ENCODE measurements around the gene NLRP5. TPM values are rescaled to one million over a fixed set of nuclear protein-coding genes. Genes with fewer than 3 reads are reported as not detected.
A peak's percentile ranks its signal among the peaks of the same experiment; 100 is the strongest.

Gene NLRP5
- total and polyA plus RNA-seq, 2 experiments from 2014 or later, result not detected

GRCh38 chr19:56091751-56092546, 105.4 kb downstream of the NLRP5 start:
- H3K36me3 ChIP-seq (ENCODE audit: low read depth), result no peaks in the 10 kb centered on the region

GRCh38 chr19:56092685-56093631, 106.4 kb downstream of the NLRP5 start:
- H3K9ac ChIP-seq, result no peak overlapping the region
- peaks cover 9% of the 10 kb centered on the region; the same call in 1 of the 2 replicates for H4K20me1 ChIP-seq (ENCODE audit: insufficient read depth)
- H3K4me1 ChIP-seq (ENCODE audit: insufficient read depth), result peaks cover 12% of the 10 kb centered on the region
- no peaks in the 10 kb centered on the region for H3K9me3 ChIP-seq (ENCODE audit: low read depth)
- no peak overlapping the region for H3K4me3 ChIP-seq
- TF ChIP-seq EZH2phosphoT487 (IDR thresholded peaks at IDR 0.05; ENCODE audit: insufficient read depth, low read depth) (no peak), EZH2 (IDR thresholded peaks at IDR 0.05; ENCODE audit: insufficient read depth, poor library complexity, severe bottlenecking) (no peak)
- H2AFZ ChIP-seq, result no peak overlapping the region
- H3K36me3 ChIP-seq (ENCODE audit: low read depth), result no peaks in the 10 kb centered on the region
- H3K27ac ChIP-seq, result no peak overlapping the region
- no peaks in the 10 kb centered on the region for H3K9me2 ChIP-seq (ENCODE audit: insufficient read depth)
- DNase-seq, result no peak
- peaks cover 8% of the 10 kb centered on the region; the same call in 1 of the 2 replicates for H3F3A ChIP-seq (ENCODE audit: insufficient read depth)
- no peaks in the 10 kb centered on the region for H3K27me3 ChIP-seq (replicated peaks; ENCODE audit: insufficient read depth)
- WGBS, 2 experiments (ENCODE audit: low coverage in 1 of 2, low lambda C conversion rate in 2 of 2, missing lambda C conversion rate in 2 of 2), result 98 to 99% methylated on average over 30 to 32 of the region's 32 CpGs
- H3K79me2 ChIP-seq (ENCODE audit: insufficient read depth), result peaks cover 81% of the 10 kb centered on the region
- in situ Hi-C loops (cut with MboI), result no loop called here
- no peak overlapping the region for H3K4me2 ChIP-seq (ENCODE audit: unreplicated experiment)

More at GRCh38 chr19:56091751-56092546, 105.4 kb downstream of the NLRP5 start:
- peaks cover 12% of the 10 kb centered on the region for H3K4me1 ChIP-seq (ENCODE audit: insufficient read depth)
- H3K27me3 ChIP-seq (replicated peaks; ENCODE audit: insufficient read depth), result no peaks in the 10 kb centered on the region
- WGBS, 2 experiments (ENCODE audit: low coverage in 1 of 2, low lambda C conversion rate in 2 of 2, missing lambda C conversion rate in 2 of 2), result 91% methylated on average over 38 of the region's 38 CpGs
- TF ChIP-seq EZH2phosphoT487 (IDR thresholded peaks at IDR 0.05; ENCODE audit: insufficient read depth, low read depth), result no peak
- no peak for TF ChIP-seq EZH2 (IDR thresholded peaks at IDR 0.05; ENCODE audit: insufficient read depth, poor library complexity, severe bottlenecking)
- H3F3A ChIP-seq (ENCODE audit: insufficient read depth), result peaks cover 8% of the 10 kb centered on the region; the same call in 1 of the 2 replicates
- no peak overlapping the region for H3K4me2 ChIP-seq (ENCODE audit: unreplicated experiment)
- no peak overlapping the region for H2AFZ ChIP-seq
- H3K79me2 ChIP-seq (ENCODE audit: insufficient read depth), result peaks cover 71% of the 10 kb centered on the region
- H3K27ac ChIP-seq, result peak overlapping the region; percentile 30
- H3K9me3 ChIP-seq (ENCODE audit: low read depth), result no peaks in the 10 kb centered on the region
- no peak overlapping the region for H3K4me3 ChIP-seq
- H3K9me2 ChIP-seq (ENCODE audit: insufficient read depth), result no peaks in the 10 kb centered on the region
- peaks cover 9% of the 10 kb centered on the region; the same call in 1 of the 2 replicates for H4K20me1 ChIP-seq (ENCODE audit: insufficient read depth)
- in situ Hi-C loops (cut with MboI), result no loop called here
- DNase-seq, result no peak
- no peak overlapping the region for H3K9ac ChIP-seq

GRCh38 chr19:56094449-56094848, 107.9 kb downstream of the NLRP5 start:
- Histone ChIP-seq H3K4me1 (ENCODE audit: insufficient read depth) (peaks cover 12% of the 10 kb centered on the region), H3K4me3 (no peak overlapping the region), H3F3A (ENCODE audit: insufficient read depth) (peaks cover 8% of the 10 kb centered on the region; the same call in 1 of the 2 replicates), H2AFZ (no peak overlapping the region), H3K36me3 (ENCODE audit: low read depth) (no peaks in the 10 kb centered on the region), H3K27ac (no peak overlapping the region), H3K4me2 (ENCODE audit: unreplicated experiment) (no peak overlapping the region), H3K79me2 (ENCODE audit: insufficient read depth) (peaks cover 82% of the 10 kb centered on the region), H4K20me1 (ENCODE audit: insufficient read depth) (peaks cover 9% of the 10 kb centered on the region; the same call in 1 of the 2 replicates), H3K9me2 (ENCODE audit: insufficient read depth) (no peaks in the 10 kb centered on the region), H3K9me3 (ENCODE audit: low read depth) (no peaks in the 10 kb centered on the region), H3K9ac (no peak overlapping the region), H3K27me3 (replicated peaks; ENCODE audit: insufficient read depth) (no peaks in the 10 kb centered on the region)
- TF ChIP-seq EZH2 (IDR thresholded peaks at IDR 0.05; ENCODE audit: insufficient read depth, poor library complexity, severe bottlenecking) (no peak), EZH2phosphoT487 (IDR thresholded peaks at IDR 0.05; ENCODE audit: insufficient read depth, low read depth) (no peak)
- in situ Hi-C loops (cut with MboI), result no loop called here
- 79 to 82% methylated on average over 9 of the region's 9 CpGs for WGBS, 2 experiments (ENCODE audit: low coverage in 1 of 2, low lambda C conversion rate in 2 of 2, missing lambda C conversion rate in 2 of 2)
- DNase-seq, result no peak

- in situ Hi-C loops (cut with MboI), result no loop called here
- no peak for DNase-seq
- no peaks in the 10 kb centered on the region for H3K36me3 ChIP-seq (ENCODE audit: low read depth)
- peaks cover under 1% of the 10 kb centered on the region; the same call in 1 of the 2 replicates for H3F3A ChIP-seq (ENCODE audit: insufficient read depth)
- H3K27ac ChIP-seq, result no peak overlapping the region
- H3K79me2 ChIP-seq (ENCODE audit: insufficient read depth), result peaks cover 74% of the 10 kb centered on the region
- H3K9ac ChIP-seq, result no peak overlapping the region
- no peaks in the 10 kb centered on the region; the same call in 1 of the 2 replicates for H4K20me1 ChIP-seq (ENCODE audit: insufficient read depth)
- no peaks in the 10 kb centered on the region for H3K4me1 ChIP-seq (ENCODE audit: insufficient read depth)
- TF ChIP-seq EZH2 (IDR thresholded peaks at IDR 0.05; ENCODE audit: insufficient read depth, poor library complexity, severe bottlenecking) (no peak), EZH2phosphoT487 (IDR thresholded peaks at IDR 0.05; ENCODE audit: insufficient read depth, low read depth) (no peak)
- no peaks in the 10 kb centered on the region for H3K27me3 ChIP-seq (replicated peaks; ENCODE audit: insufficient read depth)
- H3K4me3 ChIP-seq, result no peak overlapping the region
- WGBS, 2 experiments (ENCODE audit: low coverage in 1 of 2, low lambda C conversion rate in 2 of 2, missing lambda C conversion rate in 2 of 2), result 90 to 95% methylated on average over 13 of the region's 13 CpGs
- H3K4me2 ChIP-seq (ENCODE audit: unreplicated experiment), result no peak overlapping the region
- H3K9me3 ChIP-seq (ENCODE audit: low read depth), result no peaks in the 10 kb centered on the region
- no peaks in the 10 kb centered on the region for H3K9me2 ChIP-seq (ENCODE audit: insufficient read depth)
- no peak overlapping the region for H2AFZ ChIP-seq
Observed at GRCh38 chr19:56096665-56097064, 110.1 kb downstream of the NLRP5 start.

Data from GM23248 (cell line).